NCI-H526 (cell line): ENCODE results near the gene EZH1.
"Not testable (repeated sequence)": the region's sequence is repeated elsewhere in the genome, so short reads cannot be mapped to it uniquely, and the experiment has no call there.

Experiments
- DNase-seq, 2 experiments: peaks; one replicate each; lab custom pipeline; 2025; lab: John Stamatoyannopoulos, UW

The EZH1 gene

GRCh38 chr17:42669977-42670788, 74.7 kb downstream of the EZH1 start:
- no peak for DNase-seq

GRCh38 chr17:42669705-42669976, 75.2 kb downstream of the EZH1 start:
- DNase-seq, result no peak

GRCh38 chr17:42667088-42667951, 77.5 kb downstream of the EZH1 start:
- DNase-seq, result no peak

- DNase-seq, result not testable (repeated sequence)
These were observed 78.7 kb downstream of the EZH1 start for GRCh38 chr17:42666126-42666525.

GRCh38 chr17:42665581-42666001, 79.2 kb downstream of the EZH1 start:
- DNase-seq, result no peak

GRCh38 chr17:42660692-42661345, 84.0 kb downstream of the EZH1 start:
- no peak for DNase-seq

GRCh38 chr17:42659932-42660274, 84.9 kb downstream of the EZH1 start:
- DNase-seq, result not testable (repeated sequence)

GRCh38 chr17:42659079-42659931, 85.5 kb downstream of the EZH1 start, which contains the start of gene TUBG2:
TSS of gene TUBG2 (plus strand) at chr17:42659284. CDS start at chr17:42659504, 220 bp downstream.
- DNase-seq, result peak; percentile 92 to 98

- no peak for DNase-seq
These were observed 86.8 kb downstream of the EZH1 start for GRCh38 chr17:42657824-42658588.

- DNase-seq, result no peak
These were observed 89.3 kb downstream of the EZH1 start for GRCh38 chr17:42655528-42655927.

- no peak for DNase-seq
These were observed 91.4 kb downstream of the EZH1 start for GRCh38 chr17:42653179-42654124.

- no peak for DNase-seq
These were observed 93.4 kb downstream of the EZH1 start for GRCh38 chr17:42651392-42651791.
